ENCODE measurements around the gene CFAP73. TPM values are rescaled to one million over a fixed set of nuclear protein-coding genes. Genes with fewer than 3 reads are reported as not detected.

Gene CFAP73
- total and polyA plus RNA-seq, 7 donors: 0.42 to 0.60 (median 0.46) TPM; not detected in 4

DNA sequence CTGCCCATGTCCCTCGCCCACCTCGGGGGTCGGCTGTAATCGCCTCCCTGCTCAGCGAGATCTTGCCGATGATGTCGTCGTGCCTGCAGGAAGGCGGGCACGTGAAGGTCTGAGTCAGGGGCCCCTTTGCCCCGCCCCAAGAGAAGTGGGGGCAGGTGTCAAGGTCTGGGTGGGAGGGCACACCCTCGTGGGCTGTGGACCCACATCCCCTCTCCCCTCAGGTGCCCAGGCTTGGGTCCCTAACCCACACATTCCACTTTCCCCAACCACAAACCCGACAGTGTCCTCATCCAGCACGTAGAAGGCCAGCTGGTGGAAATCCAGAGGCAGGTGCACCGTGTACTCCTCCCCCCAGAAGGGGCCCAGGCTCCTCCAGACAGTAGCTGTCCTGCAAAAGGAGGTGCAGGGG, 21.7 kb upstream of the CFAP73 start:
- peaks cover 0 to 3% (median 0%) of the 10 kb centered on the region in 4 donors for H3K9me3 ChIP-seq
- intact Hi-C loops (cut with DNase I): no loop called here
- TF ChIP-seq EP300 (IDR thresholded peaks at IDR 0.05) (no peak), POLR2AphosphoS5 (IDR thresholded peaks at IDR 0.05) (no peak), POLR2A (IDR thresholded peaks at IDR 0.05) (no peak)
- TF ChIP-seq, protein P1, sequence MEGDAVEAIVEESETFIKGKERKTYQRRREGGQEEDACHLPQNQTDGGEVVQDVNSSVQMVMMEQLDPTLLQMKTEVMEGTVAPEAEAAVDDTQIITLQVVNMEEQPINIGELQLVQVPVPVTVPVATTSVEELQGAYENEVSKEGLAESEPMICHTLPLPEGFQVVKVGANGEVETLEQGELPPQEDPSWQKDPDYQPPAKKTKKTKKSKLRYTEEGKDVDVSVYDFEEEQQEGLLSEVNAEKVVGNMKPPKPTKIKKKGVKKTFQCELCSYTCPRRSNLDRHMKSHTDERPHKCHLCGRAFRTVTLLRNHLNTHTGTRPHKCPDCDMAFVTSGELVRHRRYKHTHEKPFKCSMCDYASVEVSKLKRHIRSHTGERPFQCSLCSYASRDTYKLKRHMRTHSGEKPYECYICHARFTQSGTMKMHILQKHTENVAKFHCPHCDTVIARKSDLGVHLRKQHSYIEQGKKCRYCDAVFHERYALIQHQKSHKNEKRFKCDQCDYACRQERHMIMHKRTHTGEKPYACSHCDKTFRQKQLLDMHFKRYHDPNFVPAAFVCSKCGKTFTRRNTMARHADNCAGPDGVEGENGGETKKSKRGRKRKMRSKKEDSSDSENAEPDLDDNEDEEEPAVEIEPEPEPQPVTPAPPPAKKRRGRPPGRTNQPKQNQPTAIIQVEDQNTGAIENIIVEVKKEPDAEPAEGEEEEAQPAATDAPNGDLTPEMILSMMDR (IDR thresholded peaks at IDR 0.05): no peak
- peaks cover 0 to 32% (median 0%) of the 10 kb centered on the region in 3 donors for H3K27me3 ChIP-seq
- no peaks in the 10 kb centered on the region for H3K36me3 ChIP-seq
- no peak overlapping the region for H3K27ac ChIP-seq
- DNase-seq: no peak
- H3K4me3 ChIP-seq: no peak overlapping the region
- H3K4me1 ChIP-seq: no peaks in the 10 kb centered on the region
- WGBS, 2 donors: 47 to 64% methylated on average over 15 of the region's 15 CpGs

DNA sequence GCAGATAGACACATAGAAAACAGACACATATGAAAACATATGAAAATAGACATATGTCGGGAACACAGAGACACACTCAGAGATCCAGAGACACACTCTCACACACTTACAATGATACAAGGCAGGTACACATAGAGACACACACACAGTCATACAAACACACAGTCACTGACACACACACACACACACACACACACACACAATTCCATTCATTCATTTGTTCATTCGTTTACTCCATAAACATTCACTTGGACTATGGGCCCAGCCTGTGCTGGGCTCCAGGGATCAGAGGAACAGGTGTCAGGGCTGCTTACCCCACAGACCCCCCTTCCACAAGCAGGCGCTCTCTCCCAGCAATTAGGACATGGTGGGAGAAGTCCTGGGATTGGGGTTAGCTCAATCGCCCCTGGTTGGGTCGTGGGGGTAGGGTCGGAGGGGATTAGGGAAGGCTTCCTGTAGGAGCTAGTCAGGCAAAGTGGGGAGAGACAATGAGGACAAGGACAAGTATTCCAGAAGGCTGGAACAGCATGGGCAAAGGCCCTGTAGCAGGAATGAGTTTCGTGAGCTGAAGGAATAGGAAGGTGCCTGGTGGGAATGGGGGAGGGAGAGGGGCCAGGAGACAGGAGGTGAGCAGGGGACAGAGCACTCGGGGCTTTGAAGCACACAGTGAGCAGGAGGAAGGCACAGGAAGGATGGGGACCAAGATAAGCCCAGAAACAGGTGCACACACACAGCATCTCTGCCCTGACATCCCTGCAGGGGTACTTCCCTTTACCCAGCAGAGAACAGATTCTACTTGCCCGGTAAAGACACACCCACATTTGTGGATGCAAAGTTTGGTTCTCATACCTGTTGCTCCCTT, 20.5 kb upstream of the CFAP73 start:
- Histone ChIP-seq H3K4me3 (no peak overlapping the region), H3K36me3 (no peaks in the 10 kb centered on the region), H3K27me3 (peaks cover 0 to 44% (median 2%) of the 10 kb centered on the region in 3 donors), H3K9me3 (no peaks in the 10 kb centered on the region), H3K27ac (no peak overlapping the region), H3K4me1 (no peaks in the 10 kb centered on the region)
- WGBS, 2 donors: 63 to 71% methylated on average over 9 of the region's 9 CpGs
- intact Hi-C loops (cut with DNase I): no loop called here
- no peak for DNase-seq
- TF ChIP-seq EP300 (IDR thresholded peaks at IDR 0.05) (no peak), POLR2AphosphoS5 (IDR thresholded peaks at IDR 0.05) (no peak), POLR2A (IDR thresholded peaks at IDR 0.05) (no peak)
- TF ChIP-seq, protein P1 (IDR thresholded peaks at IDR 0.05): no peak

DNA sequence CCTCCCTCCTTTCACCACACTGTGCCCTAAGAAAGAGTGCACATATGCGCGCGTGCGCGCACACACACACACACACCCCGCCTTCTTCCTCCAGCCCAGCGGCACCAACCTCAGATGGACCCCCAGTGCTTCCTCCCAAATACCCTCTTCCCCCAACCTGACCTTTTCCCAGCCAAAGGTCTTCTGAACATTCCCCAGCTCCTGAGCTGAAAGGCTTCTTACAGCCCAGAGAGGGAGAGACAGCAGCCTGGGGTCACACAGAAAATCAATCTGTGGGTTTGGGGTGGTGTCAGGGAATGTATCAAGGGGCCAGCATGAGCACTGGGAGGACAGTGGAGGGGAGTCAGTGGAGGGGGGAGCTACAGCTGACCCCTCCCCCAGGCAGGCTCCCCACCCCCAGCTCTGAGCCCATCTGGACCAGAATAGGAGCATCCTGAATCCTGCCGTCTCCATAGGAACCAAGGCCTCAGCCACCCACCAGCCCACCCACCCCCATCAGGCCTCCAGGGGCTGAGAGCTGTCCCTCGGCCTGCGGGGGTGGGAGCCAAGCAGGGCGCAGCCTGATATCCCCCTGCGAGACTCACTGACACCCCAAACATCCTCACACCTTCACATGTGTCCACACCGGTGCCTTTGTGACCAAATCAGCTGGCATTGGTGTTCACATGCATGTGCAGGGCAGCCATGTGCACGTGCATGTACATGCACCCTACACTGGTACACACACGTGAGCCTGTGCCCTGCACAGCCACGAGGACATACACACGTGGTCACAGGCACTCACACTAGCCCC, 19.7 kb upstream of the CFAP73 start:
- no peaks in the 10 kb centered on the region for H3K36me3 ChIP-seq
- intact Hi-C loops (cut with DNase I): no loop called here
- H3K9me3 ChIP-seq: no peaks in the 10 kb centered on the region
- DNase-seq: no peak
- H3K27ac ChIP-seq: no peak overlapping the region
- H3K27me3 ChIP-seq: peaks cover 0 to 53% (median 10%) of the 10 kb centered on the region in 3 donors
- H3K4me1 ChIP-seq: no peaks in the 10 kb centered on the region
- whole genome bisulfite sequencing, 2 donors: 75 to 84% methylated on average over 17 of the region's 17 CpGs
- no peak overlapping the region for H3K4me3 ChIP-seq
- TF ChIP-seq POLR2A (IDR thresholded peaks at IDR 0.05) (no peak), POLR2AphosphoS5 (IDR thresholded peaks at IDR 0.05) (no peak), EP300 (IDR thresholded peaks at IDR 0.05) (no peak)
- TF ChIP-seq, protein P1 (IDR thresholded peaks at IDR 0.05): no peak

DNA sequence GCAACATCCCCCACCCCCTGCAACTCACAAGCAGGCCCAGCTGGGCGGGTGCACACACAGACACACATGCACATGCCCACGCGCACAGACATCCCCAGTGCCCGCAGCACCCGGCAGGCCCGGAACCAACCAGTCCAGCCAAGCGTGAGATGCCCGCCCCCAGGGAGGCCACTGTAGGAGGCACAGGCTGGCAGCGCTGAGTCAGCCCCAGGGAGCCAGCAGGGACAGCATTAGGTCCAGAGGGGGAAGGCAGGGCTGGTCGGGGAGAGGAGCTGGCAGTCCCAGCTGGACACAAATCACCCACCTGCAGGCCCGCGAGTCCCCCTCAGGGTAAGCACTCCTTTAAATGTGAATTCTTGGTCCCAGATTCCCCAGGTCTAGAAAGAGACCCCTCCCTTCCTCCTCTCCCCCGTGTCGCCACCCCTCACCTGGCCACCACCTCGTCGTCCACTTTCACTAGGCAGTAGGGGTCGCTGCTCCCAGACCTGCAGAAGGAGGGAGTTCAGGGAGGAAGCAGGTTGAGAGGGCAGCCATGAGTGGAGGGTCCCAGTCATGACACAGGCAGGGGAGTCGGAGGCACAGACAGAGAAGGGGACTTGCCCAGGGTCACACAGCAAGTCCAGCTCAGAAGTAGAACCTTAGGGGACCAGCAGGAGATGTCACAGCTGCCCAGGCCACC, 18.9 kb upstream of the CFAP73 start:
- DNase-seq: no peak
- no peaks in the 10 kb centered on the region for H3K4me1 ChIP-seq
- intact Hi-C loops (cut with DNase I): no loop called here
- no peaks in the 10 kb centered on the region for H3K36me3 ChIP-seq
- TF ChIP-seq POLR2A (IDR thresholded peaks at IDR 0.05) (no peak), EP300 (IDR thresholded peaks at IDR 0.05) (no peak), POLR2AphosphoS5 (IDR thresholded peaks at IDR 0.05) (no peak)
- TF ChIP-seq, protein P1 (IDR thresholded peaks at IDR 0.05): no peak
- H3K27ac ChIP-seq: no peak overlapping the region
- H3K4me3 ChIP-seq: no peak overlapping the region
- WGBS, 2 donors: 58 to 75% methylated on average over 18 of the region's 18 CpGs
- H3K9me3 ChIP-seq: no peaks in the 10 kb centered on the region
- H3K27me3 ChIP-seq: peaks cover 2 to 60% (median 18%) of the 10 kb centered on the region in 3 donors

Measured in sigmoid colon (tissue), 7 donors.